GM12878 (cell line): Measurements from ENCODE around the gene VCAN. TPM values are rescaled to one million over a fixed set of nuclear protein-coding genes. Genes with fewer than 3 reads are reported as not detected.

Source experiments
- ATAC-seq: fragments of 200-7000 bp; cut with Tn5 transposase; 3 replicates; pipeline ENCODE4 v1.9.1; 2020; ENCODE audit warnings: mild to moderate bottlenecking, moderate library complexity
- BruUV-seq: library from RNA; stranded (reverse); fragments of 400-500 nt; replicated peaks from 2 replicates; lab custom pipeline; 2021; lab: Mats Ljungman, UMichigan
- CTCF ChIA-PET: fragments of 300-600 bp; sonication (Branson Sonifier 250); formaldehyde crosslinking; extraction: SDS; loops from one replicate; lab custom pipeline; 2021; ENCODE audit warnings: inconsistent platforms; lab: Yijun Ruan, JAX
- POLR2A ChIA-PET: fragments of 350-600 bp; formaldehyde crosslinking; extraction: SDS; loops from one replicate; lab custom pipeline; 2021; ENCODE audit warnings: inconsistent platforms; lab: Charles Lee
- RAD21 ChIA-PET: fragments of 300-600 bp; sonication (Branson Sonifier 250); formaldehyde crosslinking; loops from one replicate; lab custom pipeline; 2023; ENCODE audit warnings: antibody characterized with exemption; ENCODE audit not compliant: unreplicated experiment; lab: Charles Lee
- SMC1A ChIA-PET: fragments of 300-600 bp; sonication (Branson Sonifier 250); formaldehyde crosslinking; loops from one replicate; lab custom pipeline; 2023; ENCODE audit not compliant: unreplicated experiment, uncharacterized antibody; lab: Charles Lee
- DNase-seq: peaks from one replicate; pipeline ENCODE4 v3.0.0-alpha.2; 2011; ENCODE audit warnings: low read depth, low spot score
- FAIRE-seq: peaks from 3 replicates; lab custom pipeline; 2011; peaks lifted over from hg19 to GRCh38; lab: Jason Lieb, UNC
- H2AFZ ChIP-seq: 2 replicates; pipeline ENCODE4 v1.6.0; 2011; ENCODE audit warnings: low read depth, low read length, control low read depth; ENCODE audit not compliant: control insufficient read depth
- H3K27ac ChIP-seq: 2 replicates; pipeline ENCODE4 v1.5.1; 2011; ENCODE audit warnings: control low read depth; ENCODE audit not compliant: control insufficient read depth, insufficient read depth
- H3K27me3 ChIP-seq, 2 experiments: replicated peaks in 1 of 2; 2 replicates each; pipeline versions ENCODE4 v1.6.0 to v1.6.1; 2011; ENCODE audit warnings: low read length in 1 of 2; ENCODE audit not compliant: control insufficient read depth in 2 of 2, insufficient read depth in 2 of 2
- H3K36me3 ChIP-seq, 2 experiments: 2 replicates each; pipeline ENCODE4 v1.5.1; 2011; ENCODE audit warnings: low read length in 1 of 2; ENCODE audit not compliant: control insufficient read depth in 2 of 2, insufficient read depth in 2 of 2
- H3K4me1 ChIP-seq: 2 replicates; pipeline ENCODE4 v1.6.1; 2011; ENCODE audit warnings: mild to moderate bottlenecking, low read length, moderate library complexity, mixed read lengths; ENCODE audit not compliant: control insufficient read depth, insufficient read depth
- H3K4me2 ChIP-seq: 2 replicates; pipeline ENCODE4 v1.6.0; 2011; ENCODE audit warnings: control low read depth; ENCODE audit not compliant: control insufficient read depth, insufficient read depth
- H3K4me3 ChIP-seq: fragments of 200-600 bp; sonication (generic); 2 replicates; pipeline ENCODE4 v1.5.1; 2016
- H3K79me2 ChIP-seq: 2 replicates; pipeline ENCODE4 v1.6.0; 2011; ENCODE audit warnings: low read length; ENCODE audit not compliant: control insufficient read depth, insufficient read depth
- H3K9ac ChIP-seq: 2 replicates; pipeline ENCODE4 v1.8.0; 2011; ENCODE audit warnings: low read length, control low read depth, mixed read lengths; ENCODE audit not compliant: control insufficient read depth, insufficient read depth
- H3K9me3 ChIP-seq: replicated peaks from 3 replicates; pipeline ENCODE4 v1.5.1; 2011; ENCODE audit warnings: mild to moderate bottlenecking, low read length; ENCODE audit not compliant: control insufficient read depth, insufficient read depth
- H4K20me1 ChIP-seq: 2 replicates; pipeline ENCODE4 v1.6.0; 2011; ENCODE audit not compliant: control insufficient read depth, insufficient read depth
- CHD2 ChIP-seq: IDR thresholded peaks from 2 replicates; pipeline ENCODE4 v1.6.1; 2011; ENCODE audit warnings: low read depth, low read length, improper control_type of control experiment, borderline replicate concordance
- SMAD1 ChIP-seq: fragments of 450-650 bp; IDR thresholded peaks from 2 replicates; pipeline ENCODE4 v1.6.1; 2018; ENCODE audit warnings: mild to moderate bottlenecking, low read depth; ENCODE audit not compliant: partially characterized antibody
- SMAD5 ChIP-seq: IDR thresholded peaks from 2 replicates; pipeline ENCODE4 v1.6.1; 2016; ENCODE audit warnings: antibody characterized with exemption, low read depth
- TCF7 ChIP-seq: IDR thresholded peaks from 2 replicates; pipeline ENCODE4 v1.6.1; 2014; ENCODE audit warnings: antibody characterized with exemption, borderline replicate concordance
- YBX1 ChIP-seq: fragments of 450-650 bp; IDR thresholded peaks from 2 replicates; pipeline ENCODE4 v1.6.1; 2016; ENCODE audit warnings: antibody characterized with exemption
- ZNF384 ChIP-seq: IDR thresholded peaks from 2 replicates; pipeline ENCODE4 v1.6.1; 2012; ENCODE audit warnings: low read depth, mild to moderate bottlenecking, low read length, improper control_type of control experiment, borderline replicate concordance
- WGBS: methylation state at CpG from one replicate; pipeline ENCODE4 v1.1.6; 2016; ENCODE audit warnings: low lambda C conversion rate; ENCODE audit not compliant: insufficient replicate concordance, insufficient coverage; ENCODE audit errors: missing lambda C conversion rate; 5-methylcytosine and 5-hydroxymethylcytosine counted together
- in situ Hi-C: fragments of 300-500 bp; cut with MboI; formaldehyde crosslinking; loops from 9 replicates; pipeline ENCODE4 v1.14.3; 2018; ENCODE audit warnings: mixed read lengths
- intact Hi-C: fragments of 100-400 bp; cut with micrococcal nuclease; formaldehyde crosslinking; loops from one replicate; pipeline ENCODE4 v1.14.2; 2022; ENCODE audit not compliant: unreplicated experiment
- polyA plus RNA-seq, 11 experiments: library from polyadenylated mRNA; depleted of rRNA in 4 of 11; unstranded in 6 of 11; stranded (reverse) in 5 of 11; fragments of >200 nt; fragmentation: Nextera tagmentation in 4 of 11; fragmentation: Illumina TruSeq in 1 of 11; extraction: Ambion mirVana in 4 of 11; extraction: Trizol in 1 of 11; gene quantifications; 1 replicate in 1 of 11; 2 replicates in 10 of 11; pipeline versions ENCODE4 v1.2.1 to v1.2.3, GENCODE V29; 2011 to 2016; ENCODE audit warnings: inconsistent platforms in 2 of 11, missing spikeins in 2 of 11, low read depth in 1 of 11
- total RNA-seq, 4 experiments: library from RNA; depleted of rRNA in 3 of 4; stranded (reverse); fragments of >200 nt in 3 of 4; fragmentation: Illumina TruSeq in 1 of 4; extraction: Trizol in 1 of 4; gene quantifications; 2 replicates each; pipeline versions ENCODE4 v1.2.1 to v1.2.3, GENCODE V29; 2013 to 2021
- TF ChIP-seq, protein P1 (sequence below): fragments of 450-650 bp; IDR thresholded peaks from 2 replicates; pipeline ENCODE4 v1.6.1; 2016; ENCODE audit warnings: mild to moderate bottlenecking
- TF ChIP-seq, protein P2 (sequence below), 3 experiments: IDR thresholded peaks in 2 of 3; conservative IDR thresholded peaks in 1 of 3; 2 replicates each; pipeline ENCODE4 v1.5.1; 2011; ENCODE audit warnings: low read depth in 3 of 3, low read length in 3 of 3, mild to moderate bottlenecking in 3 of 3, control low read depth in 2 of 3, moderate library complexity in 2 of 3, inconsistent platforms in 1 of 3, mixed read lengths in 1 of 3; ENCODE audit not compliant: control insufficient read depth in 2 of 3, insufficient read depth in 1 of 3; ENCODE audit errors: extremely low read depth in 1 of 3
- TF ChIP-seq, protein P3 (sequence below): fragments of 450-650 bp; IDR thresholded peaks from 2 replicates; pipeline ENCODE4 v1.6.1; 2017; ENCODE audit warnings: antibody characterized with exemption, mild to moderate bottlenecking, moderate library complexity

Gene VCAN
- total and polyA plus RNA-seq, 10 of the 15 experiments (the other 5 are each of a cell fraction or from before 2014, with no cell fraction given), result 1.2 to 15.2 (median 4.5) TPM

DNA sequence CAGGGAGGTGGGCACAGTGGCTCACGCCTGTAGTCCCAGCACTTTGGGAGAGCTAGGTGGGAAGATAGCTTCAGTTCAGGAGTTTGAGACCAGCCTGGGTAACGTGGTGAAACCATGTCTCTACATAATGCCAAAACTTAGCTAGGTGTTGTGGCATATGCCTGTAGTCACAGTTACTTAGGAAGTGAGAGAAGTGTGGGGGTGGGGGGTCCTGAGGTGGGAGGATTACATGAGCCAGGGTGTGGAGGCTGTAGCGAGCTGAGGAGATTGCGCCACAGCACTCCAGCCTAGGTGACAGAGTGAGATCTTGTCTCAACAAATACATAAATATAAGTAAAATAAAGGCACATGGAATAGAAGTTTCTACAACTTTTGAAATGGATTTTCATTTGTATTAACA, 23.1 kb downstream of the VCAN start:
- WGBS, result 41% methylated on average over 4 of the region's 4 CpGs
- H3K27me3 ChIP-seq, result no peaks in the 10 kb centered on the region
- CTCF ChIA-PET, result interaction anchor here (0.6 kb wide), 1 partner anchor 64 kb away, joined by 3 read pairs; no protein-coding TSS in a partner anchor
- H4K20me1 ChIP-seq, result no peaks in the 10 kb centered on the region
- DNase-seq, result no peak
- RAD21 ChIA-PET, result no interaction called here
- no peaks in the 10 kb centered on the region for H3K36me3 ChIP-seq
- TF ChIP-seq, protein P1, sequence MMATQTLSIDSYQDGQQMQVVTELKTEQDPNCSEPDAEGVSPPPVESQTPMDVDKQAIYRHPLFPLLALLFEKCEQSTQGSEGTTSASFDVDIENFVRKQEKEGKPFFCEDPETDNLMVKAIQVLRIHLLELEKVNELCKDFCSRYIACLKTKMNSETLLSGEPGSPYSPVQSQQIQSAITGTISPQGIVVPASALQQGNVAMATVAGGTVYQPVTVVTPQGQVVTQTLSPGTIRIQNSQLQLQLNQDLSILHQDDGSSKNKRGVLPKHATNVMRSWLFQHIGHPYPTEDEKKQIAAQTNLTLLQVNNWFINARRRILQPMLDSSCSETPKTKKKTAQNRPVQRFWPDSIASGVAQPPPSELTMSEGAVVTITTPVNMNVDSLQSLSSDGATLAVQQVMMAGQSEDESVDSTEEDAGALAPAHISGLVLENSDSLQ, result no peak
- no peak for TF ChIP-seq CHD2
- no peak for TF ChIP-seq TCF7
- TF ChIP-seq SMAD1, result no peak
- TF ChIP-seq, protein P2, sequence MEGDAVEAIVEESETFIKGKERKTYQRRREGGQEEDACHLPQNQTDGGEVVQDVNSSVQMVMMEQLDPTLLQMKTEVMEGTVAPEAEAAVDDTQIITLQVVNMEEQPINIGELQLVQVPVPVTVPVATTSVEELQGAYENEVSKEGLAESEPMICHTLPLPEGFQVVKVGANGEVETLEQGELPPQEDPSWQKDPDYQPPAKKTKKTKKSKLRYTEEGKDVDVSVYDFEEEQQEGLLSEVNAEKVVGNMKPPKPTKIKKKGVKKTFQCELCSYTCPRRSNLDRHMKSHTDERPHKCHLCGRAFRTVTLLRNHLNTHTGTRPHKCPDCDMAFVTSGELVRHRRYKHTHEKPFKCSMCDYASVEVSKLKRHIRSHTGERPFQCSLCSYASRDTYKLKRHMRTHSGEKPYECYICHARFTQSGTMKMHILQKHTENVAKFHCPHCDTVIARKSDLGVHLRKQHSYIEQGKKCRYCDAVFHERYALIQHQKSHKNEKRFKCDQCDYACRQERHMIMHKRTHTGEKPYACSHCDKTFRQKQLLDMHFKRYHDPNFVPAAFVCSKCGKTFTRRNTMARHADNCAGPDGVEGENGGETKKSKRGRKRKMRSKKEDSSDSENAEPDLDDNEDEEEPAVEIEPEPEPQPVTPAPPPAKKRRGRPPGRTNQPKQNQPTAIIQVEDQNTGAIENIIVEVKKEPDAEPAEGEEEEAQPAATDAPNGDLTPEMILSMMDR (IDR thresholded peaks at IDR 0.05 in 2 of 3, conservative IDR thresholded peaks at IDR 0.05 in 1 of 3; ENCODE audit: control insufficient read depth in 2 of 3, extremely low read depth in 1 of 3, insufficient read depth in 1 of 3, low read depth in 3 of 3, low read length in 3 of 3), result no peak
- TF ChIP-seq SMAD5, result no peak
- no peak for TF ChIP-seq YBX1
- TF ChIP-seq, protein P3, sequence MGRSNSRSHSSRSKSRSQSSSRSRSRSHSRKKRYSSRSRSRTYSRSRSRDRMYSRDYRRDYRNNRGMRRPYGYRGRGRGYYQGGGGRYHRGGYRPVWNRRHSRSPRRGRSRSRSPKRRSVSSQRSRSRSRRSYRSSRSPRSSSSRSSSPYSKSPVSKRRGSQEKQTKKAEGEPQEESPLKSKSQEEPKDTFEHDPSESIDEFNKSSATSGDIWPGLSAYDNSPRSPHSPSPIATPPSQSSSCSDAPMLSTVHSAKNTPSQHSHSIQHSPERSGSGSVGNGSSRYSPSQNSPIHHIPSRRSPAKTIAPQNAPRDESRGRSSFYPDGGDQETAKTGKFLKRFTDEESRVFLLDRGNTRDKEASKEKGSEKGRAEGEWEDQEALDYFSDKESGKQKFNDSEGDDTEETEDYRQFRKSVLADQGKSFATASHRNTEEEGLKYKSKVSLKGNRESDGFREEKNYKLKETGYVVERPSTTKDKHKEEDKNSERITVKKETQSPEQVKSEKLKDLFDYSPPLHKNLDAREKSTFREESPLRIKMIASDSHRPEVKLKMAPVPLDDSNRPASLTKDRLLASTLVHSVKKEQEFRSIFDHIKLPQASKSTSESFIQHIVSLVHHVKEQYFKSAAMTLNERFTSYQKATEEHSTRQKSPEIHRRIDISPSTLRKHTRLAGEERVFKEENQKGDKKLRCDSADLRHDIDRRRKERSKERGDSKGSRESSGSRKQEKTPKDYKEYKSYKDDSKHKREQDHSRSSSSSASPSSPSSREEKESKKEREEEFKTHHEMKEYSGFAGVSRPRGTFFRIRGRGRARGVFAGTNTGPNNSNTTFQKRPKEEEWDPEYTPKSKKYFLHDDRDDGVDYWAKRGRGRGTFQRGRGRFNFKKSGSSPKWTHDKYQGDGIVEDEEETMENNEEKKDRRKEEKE, result no peak
- no peak for TF ChIP-seq ZNF384
- TF ChIP-seq, all 136 proteins: peak for 0
- POLR2A ChIA-PET, result interaction anchor here (0.6 kb wide), 1 partner anchor 47 kb away, joined by 6 read pairs; no protein-coding TSS in a partner anchor
- Histone ChIP-seq H3K27ac (no peak overlapping the region), H3K4me3 (no peak overlapping the region), H3K4me1 (no peaks in the 10 kb centered on the region), H3K9ac (no peak overlapping the region), H3K79me2 (no peaks in the 10 kb centered on the region), H3K4me2 (no peak overlapping the region), H3K9me3 (no peaks in the 10 kb centered on the region), H2AFZ (no peak overlapping the region)
- SMC1A ChIA-PET, result no interaction called here
- in situ Hi-C loops (no loop called here), intact Hi-C loops (no loop called here)
- ATAC-seq, result no peak
- no TSS peak for BruUV-seq
- FAIRE-seq, result no peak
